SK-N-SH (cell line): ENCODE measurements around the gene CALCA. TPM values are rescaled to one million over a fixed set of nuclear protein-coding genes. Genes with fewer than 3 reads are reported as not detected.

Experiments used
- CTCF ChIA-PET: fragments of 300-600, 350-600 bp; formaldehyde crosslinking; extraction: SDS; loops from one replicate; lab custom pipeline; 2021; lab: Yijun Ruan, JAX
- POLR2A ChIA-PET: fragments of 350-600 bp; sonication (Branson Sonifier 250); formaldehyde crosslinking; extraction: SDS; loops from one replicate; lab custom pipeline; 2020; ENCODE audit warnings: antibody characterized with exemption, inconsistent platforms; lab: Yijun Ruan, JAX
- DNase-seq: peaks from one replicate; pipeline ENCODE4 v3.0.0; 2012
- H2AFZ ChIP-seq: fragments of 200-600 bp; sonication (generic); 2 replicates; pipeline ENCODE4 v1.8.1; 2016; ENCODE audit warnings: antibody characterized with exemption, mild to moderate bottlenecking, low read depth
- H3F3A ChIP-seq: fragments of 200-600 bp; sonication (generic); replicated peaks from 2 replicates; pipeline ENCODE3; 2016; ENCODE audit warnings: antibody characterized with exemption, mild to moderate bottlenecking; ENCODE audit not compliant: insufficient read depth
- H3K27ac ChIP-seq, 2 experiments: fragments of 200-500 bp in 1 of 2; fragments of 200-600 bp in 1 of 2; sonication (Bioruptor generic) in 1 of 2; sonication (generic), shearing (Covaris generic) in 1 of 2; 2 replicates each; pipeline versions ENCODE4 v1.5.1 to v1.6.1; 2014 to 2016; ENCODE audit warnings: low read depth in 2 of 2, inconsistent platforms in 1 of 2, low read length in 1 of 2, mild to moderate bottlenecking in 1 of 2, mixed read lengths in 1 of 2
- H3K27me3 ChIP-seq: fragments of 200-600 bp; sonication (generic), shearing (Covaris generic); 2 replicates; pipeline ENCODE4 v1.6.1; 2016; ENCODE audit warnings: mixed run types; ENCODE audit not compliant: insufficient read depth
- H3K36me3 ChIP-seq, 2 experiments: fragments of 200-500 bp in 1 of 2; fragments of 200-600 bp in 1 of 2; sonication (Bioruptor generic) in 1 of 2; sonication (generic) in 1 of 2; replicated peaks in 1 of 2; 2 replicates each; pipeline versions ENCODE3 to v1.5.1; 2014 to 2016; ENCODE audit warnings: low read length in 1 of 2, mild to moderate bottlenecking in 1 of 2; ENCODE audit not compliant: insufficient read depth in 2 of 2, control insufficient read depth in 1 of 2
- H3K4me1 ChIP-seq, 2 experiments: fragments of 200-500 bp in 1 of 2; fragments of 200-600 bp in 1 of 2; sonication (Bioruptor generic) in 1 of 2; sonication (generic), shearing (Covaris generic) in 1 of 2; 2 replicates each; pipeline versions ENCODE4 v1.5.1 to v1.6.1; 2014 to 2016; ENCODE audit warnings: low read depth in 1 of 2, low read length in 1 of 2, mixed run types in 1 of 2; ENCODE audit not compliant: insufficient read depth in 2 of 2, control insufficient read depth in 1 of 2
- H3K4me2 ChIP-seq: fragments of 200-600 bp; sonication (generic), shearing (Covaris generic); 2 replicates; pipeline ENCODE4 v1.6.1; 2017; ENCODE audit warnings: mixed run types
- H3K4me3 ChIP-seq, 2 experiments: fragments of 200-500 bp in 1 of 2; fragments of 200-600 bp in 1 of 2; sonication (Bioruptor generic) in 1 of 2; sonication (generic), shearing (Covaris generic) in 1 of 2; 2 replicates each; pipeline versions ENCODE4 v1.5.1 to v1.8.1; 2014 to 2016; ENCODE audit warnings: low read depth in 2 of 2, inconsistent platforms in 1 of 2, low read length in 1 of 2, mild to moderate bottlenecking in 1 of 2, mixed read lengths in 1 of 2, moderate library complexity in 1 of 2
- H3K79me2 ChIP-seq: fragments of 200-600 bp; sonication (generic); 2 replicates; pipeline ENCODE4 v1.8.1; 2017; ENCODE audit warnings: mild to moderate bottlenecking; ENCODE audit not compliant: insufficient read depth
- H3K9ac ChIP-seq: fragments of 200-600 bp; sonication (generic); 2 replicates; pipeline ENCODE4 v1.6.1; 2017; ENCODE audit warnings: mixed run types
- H3K9me2 ChIP-seq: fragments of 200-600 bp; sonication (generic); 2 replicates; pipeline ENCODE4 v1.6.1; 2017; ENCODE audit warnings: mixed run types
- H3K9me3 ChIP-seq: fragments of 200-600 bp; sonication (generic); 2 replicates; pipeline ENCODE4 v1.6.1; 2017; ENCODE audit warnings: mixed run types, mild to moderate bottlenecking, moderate library complexity
- H4K20me1 ChIP-seq: fragments of 200-600 bp; sonication (generic); 2 replicates; pipeline ENCODE4 v1.6.1; 2017; ENCODE audit warnings: mild to moderate bottlenecking, mixed run types; ENCODE audit not compliant: insufficient read depth
- GATA2 ChIP-seq: sonication (generic); formaldehyde crosslinking; IDR thresholded peaks from 2 replicates; pipeline ENCODE4 v1.5.0; 2020; ENCODE audit warnings: mild to moderate bottlenecking, missing genetic modification reagents
- MXI1 ChIP-seq: IDR thresholded peaks from 2 replicates; pipeline ENCODE4 v1.6.1; 2012; ENCODE audit warnings: mild to moderate bottlenecking, low read depth, low read length, improper control_type of control experiment
- NRF1 ChIP-seq: IDR thresholded peaks from 2 replicates; pipeline ENCODE4 v1.6.1; 2012; ENCODE audit warnings: low read depth, mild to moderate bottlenecking, low read length
- SMC3 ChIP-seq: IDR thresholded peaks from 2 replicates; pipeline ENCODE4 v1.6.1; 2012; ENCODE audit warnings: low read depth, low read length, improper control_type of control experiment
- WGBS: methylation state at CpG from one replicate; pipeline ENCODE4 v1.1.6; 2017; ENCODE audit warnings: low lambda C conversion rate; 5-methylcytosine and 5-hydroxymethylcytosine counted together
- polyA plus RNA-seq, 3 experiments: library from polyadenylated mRNA; depleted of rRNA; stranded (reverse); fragments of >200 nt; gene quantifications; 2 replicates each; pipeline ENCODE4 v1.2.3, GENCODE V29; 2012
- TF ChIP-seq, protein P1 (sequence below): fragments of 150-350 bp; IDR thresholded peaks from 2 replicates; pipeline ENCODE4 v1.6.1; 2016; ENCODE audit warnings: mild to moderate bottlenecking, low read depth, low read length
- TF ChIP-seq, protein P2 (sequence below): fragments of 150-350 bp; IDR thresholded peaks from 2 replicates; pipeline ENCODE4 v1.6.1; 2017; ENCODE audit warnings: antibody characterized with exemption, low read length, low read depth, borderline replicate concordance
- TF ChIP-seq, protein P3 (sequence below): IDR thresholded peaks from 2 replicates; pipeline ENCODE4; 2012

Gene CALCA
- polyA plus RNA-seq, 1 of the 3 experiments (the other 2 are of a cell fraction), result not detected

DNA sequence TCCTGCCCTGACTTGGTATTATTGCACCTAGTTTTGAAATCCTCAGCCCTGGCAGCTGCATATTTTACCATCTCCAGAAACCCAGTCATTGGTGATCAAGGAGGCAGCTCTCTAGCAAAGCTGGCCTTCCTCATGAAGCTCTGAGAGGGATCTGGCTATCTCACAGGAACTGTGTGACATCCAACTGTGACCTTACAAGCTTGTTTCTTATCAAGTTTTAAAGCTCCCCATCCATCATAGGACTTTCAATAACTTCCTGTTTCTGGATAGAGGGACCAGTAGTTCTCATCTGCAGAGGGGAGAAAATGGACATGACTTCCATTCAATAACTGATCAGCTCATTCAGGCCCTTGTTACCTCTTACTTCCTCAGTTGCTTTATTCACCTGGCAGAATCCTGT, 18.2 kb downstream of the CALCA start:
- no peaks in the 10 kb centered on the region for H3F3A ChIP-seq
- no peaks in the 10 kb centered on the region for H3K27me3 ChIP-seq
- H3K79me2 ChIP-seq, result no peaks in the 10 kb centered on the region
- ChIA-PET POLR2A (no interaction called here), CTCF (interaction anchor here (0.6 to 10.8 kb wide), 6 partner anchors 16 to 147 kb away, joined by 3 to 59 read pairs (median 4); no protein-coding TSS in a partner anchor)
- no peak for DNase-seq
- H3K9me2 ChIP-seq, result no peaks in the 10 kb centered on the region
- no peak overlapping the region for H3K4me2 ChIP-seq
- TF ChIP-seq NRF1 (no peak), SMC3 (no peak), MXI1 (no peak), GATA2 (CRISPR knock-in tag) (no peak)
- TF ChIP-seq, protein P1, sequence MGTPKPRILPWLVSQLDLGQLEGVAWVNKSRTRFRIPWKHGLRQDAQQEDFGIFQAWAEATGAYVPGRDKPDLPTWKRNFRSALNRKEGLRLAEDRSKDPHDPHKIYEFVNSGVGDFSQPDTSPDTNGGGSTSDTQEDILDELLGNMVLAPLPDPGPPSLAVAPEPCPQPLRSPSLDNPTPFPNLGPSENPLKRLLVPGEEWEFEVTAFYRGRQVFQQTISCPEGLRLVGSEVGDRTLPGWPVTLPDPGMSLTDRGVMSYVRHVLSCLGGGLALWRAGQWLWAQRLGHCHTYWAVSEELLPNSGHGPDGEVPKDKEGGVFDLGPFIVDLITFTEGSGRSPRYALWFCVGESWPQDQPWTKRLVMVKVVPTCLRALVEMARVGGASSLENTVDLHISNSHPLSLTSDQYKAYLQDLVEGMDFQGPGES, result no peak
- TF ChIP-seq, protein P2, sequence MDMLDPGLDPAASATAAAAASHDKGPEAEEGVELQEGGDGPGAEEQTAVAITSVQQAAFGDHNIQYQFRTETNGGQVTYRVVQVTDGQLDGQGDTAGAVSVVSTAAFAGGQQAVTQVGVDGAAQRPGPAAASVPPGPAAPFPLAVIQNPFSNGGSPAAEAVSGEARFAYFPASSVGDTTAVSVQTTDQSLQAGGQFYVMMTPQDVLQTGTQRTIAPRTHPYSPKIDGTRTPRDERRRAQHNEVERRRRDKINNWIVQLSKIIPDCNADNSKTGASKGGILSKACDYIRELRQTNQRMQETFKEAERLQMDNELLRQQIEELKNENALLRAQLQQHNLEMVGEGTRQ, result no peak
- H3K4me1 ChIP-seq, result no peaks in the 10 kb centered on the region
- H3K27ac ChIP-seq, result no peak overlapping the region
- H3K9me3 ChIP-seq, result no peaks in the 10 kb centered on the region
- no peaks in the 10 kb centered on the region for H3K36me3 ChIP-seq
- no peaks in the 10 kb centered on the region for H4K20me1 ChIP-seq
- no peak overlapping the region for H3K4me3 ChIP-seq
- no peak overlapping the region for H3K9ac ChIP-seq
- H2AFZ ChIP-seq, result no peak overlapping the region

DNA sequence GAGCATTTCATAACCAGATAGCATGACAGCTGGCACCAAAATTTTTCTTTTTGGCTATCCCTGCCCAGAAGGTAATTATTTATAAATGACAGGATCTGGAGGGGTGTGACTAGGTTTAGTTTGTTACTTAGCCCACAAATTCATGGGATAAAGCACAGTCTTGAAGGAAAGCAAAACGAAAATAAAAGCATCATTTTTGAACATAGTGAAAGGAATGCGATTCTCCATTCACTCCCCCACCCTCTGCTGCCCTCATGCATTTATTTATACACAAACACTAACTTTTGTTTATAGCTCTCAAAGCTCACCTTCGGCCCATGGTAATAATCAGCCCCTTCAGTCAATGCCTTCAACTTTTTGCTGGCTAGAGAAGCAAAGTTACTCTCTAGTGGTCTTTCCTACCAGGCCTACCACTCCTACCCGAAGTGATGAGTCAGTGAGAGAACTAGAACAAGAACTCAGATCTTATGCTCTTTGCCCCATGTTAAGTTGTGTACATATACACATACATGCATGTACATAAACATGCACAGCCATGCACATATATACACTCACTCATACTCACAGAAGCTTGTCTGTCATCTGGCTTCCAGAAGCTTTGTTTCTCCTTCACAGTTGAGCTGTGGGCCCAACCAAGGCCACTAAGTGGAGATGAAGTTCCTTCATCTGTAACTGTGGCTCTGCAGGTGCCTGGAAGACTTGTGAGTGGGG, 22.6 kb downstream of the CALCA start:
- POLR2A ChIA-PET, result no interaction called here
- Histone ChIP-seq H3K36me3 (no peaks in the 10 kb centered on the region), H3K9ac (no peak overlapping the region)
- TF ChIP-seq, protein P3, sequence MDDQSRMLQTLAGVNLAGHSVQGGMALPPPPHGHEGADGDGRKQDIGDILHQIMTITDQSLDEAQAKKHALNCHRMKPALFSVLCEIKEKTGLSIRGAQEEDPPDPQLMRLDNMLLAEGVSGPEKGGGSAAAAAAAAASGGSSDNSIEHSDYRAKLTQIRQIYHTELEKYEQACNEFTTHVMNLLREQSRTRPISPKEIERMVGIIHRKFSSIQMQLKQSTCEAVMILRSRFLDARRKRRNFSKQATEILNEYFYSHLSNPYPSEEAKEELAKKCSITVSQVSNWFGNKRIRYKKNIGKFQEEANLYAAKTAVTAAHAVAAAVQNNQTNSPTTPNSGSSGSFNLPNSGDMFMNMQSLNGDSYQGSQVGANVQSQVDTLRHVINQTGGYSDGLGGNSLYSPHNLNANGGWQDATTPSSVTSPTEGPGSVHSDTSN, result no peak
- TF ChIP-seq, all 33 proteins: peak for 0
- no peaks in the 10 kb centered on the region for H3F3A ChIP-seq
- no peaks in the 10 kb centered on the region for H3K79me2 ChIP-seq
- WGBS, result 10% methylated on average over 4 of the region's 4 CpGs
- no peak for DNase-seq
- no peak overlapping the region for H3K4me3 ChIP-seq
- CTCF ChIA-PET, result interaction anchor here (0.7 to 10.8 kb wide), 7 partner anchors 20 to 126 kb away, joined by 3 to 59 read pairs (median 5); no protein-coding TSS in a partner anchor
- H2AFZ ChIP-seq, result no peak overlapping the region
- H3K27ac ChIP-seq, result no peak overlapping the region
- no peaks in the 10 kb centered on the region for H4K20me1 ChIP-seq
- H3K27me3 ChIP-seq, result no peaks in the 10 kb centered on the region
- no peaks in the 10 kb centered on the region for H3K4me1 ChIP-seq
- H3K9me3 ChIP-seq, result no peaks in the 10 kb centered on the region
- no peaks in the 10 kb centered on the region for H3K9me2 ChIP-seq
- H3K4me2 ChIP-seq, result no peak overlapping the region
